ENCODE results near the gene ENC1. TPM values are rescaled to one million over a fixed set of nuclear protein-coding genes. Genes with fewer than 3 reads are reported as not detected.

Gene ENC1
- total and polyA plus RNA-seq, 8 donors, result 34.6 to 265 (median 169) TPM

DNA sequence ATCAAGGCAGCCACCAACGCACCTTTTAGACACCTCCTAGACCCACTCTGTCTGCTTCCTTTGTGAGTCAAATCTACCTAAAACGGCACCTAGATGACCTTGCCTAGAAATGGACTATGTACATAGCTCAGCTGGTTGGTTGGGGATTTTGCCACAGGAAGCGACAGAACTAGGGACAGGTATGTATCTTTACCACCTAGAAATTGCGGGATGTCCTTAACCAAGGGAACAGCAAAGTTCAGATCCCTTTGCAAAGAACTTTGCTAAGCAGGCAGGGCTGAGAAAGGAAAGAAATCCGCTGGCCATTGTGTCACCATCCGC is 2.0 kb upstream of the ENC1 start:
- Histone ChIP-seq H3K9me3 (no peaks in the 10 kb centered on the region), H3K36me3 (no peaks in the 10 kb centered on the region), H3K4me3 (no peak overlapping the region), H3K4me1 (peaks cover 19 to 63% of the 10 kb centered on the region in 2 donors), H3K27ac (peak overlapping the region; percentile 97), H3K27me3 (no peaks in the 10 kb centered on the region)
- ATAC-seq, result no peak
- TF ChIP-seq, protein P1, sequence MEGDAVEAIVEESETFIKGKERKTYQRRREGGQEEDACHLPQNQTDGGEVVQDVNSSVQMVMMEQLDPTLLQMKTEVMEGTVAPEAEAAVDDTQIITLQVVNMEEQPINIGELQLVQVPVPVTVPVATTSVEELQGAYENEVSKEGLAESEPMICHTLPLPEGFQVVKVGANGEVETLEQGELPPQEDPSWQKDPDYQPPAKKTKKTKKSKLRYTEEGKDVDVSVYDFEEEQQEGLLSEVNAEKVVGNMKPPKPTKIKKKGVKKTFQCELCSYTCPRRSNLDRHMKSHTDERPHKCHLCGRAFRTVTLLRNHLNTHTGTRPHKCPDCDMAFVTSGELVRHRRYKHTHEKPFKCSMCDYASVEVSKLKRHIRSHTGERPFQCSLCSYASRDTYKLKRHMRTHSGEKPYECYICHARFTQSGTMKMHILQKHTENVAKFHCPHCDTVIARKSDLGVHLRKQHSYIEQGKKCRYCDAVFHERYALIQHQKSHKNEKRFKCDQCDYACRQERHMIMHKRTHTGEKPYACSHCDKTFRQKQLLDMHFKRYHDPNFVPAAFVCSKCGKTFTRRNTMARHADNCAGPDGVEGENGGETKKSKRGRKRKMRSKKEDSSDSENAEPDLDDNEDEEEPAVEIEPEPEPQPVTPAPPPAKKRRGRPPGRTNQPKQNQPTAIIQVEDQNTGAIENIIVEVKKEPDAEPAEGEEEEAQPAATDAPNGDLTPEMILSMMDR (IDR thresholded peaks at IDR 0.05), result no peak
- intact Hi-C loops (cut with DNase I), result no loop called here
- no peak for DNase-seq

DNA sequence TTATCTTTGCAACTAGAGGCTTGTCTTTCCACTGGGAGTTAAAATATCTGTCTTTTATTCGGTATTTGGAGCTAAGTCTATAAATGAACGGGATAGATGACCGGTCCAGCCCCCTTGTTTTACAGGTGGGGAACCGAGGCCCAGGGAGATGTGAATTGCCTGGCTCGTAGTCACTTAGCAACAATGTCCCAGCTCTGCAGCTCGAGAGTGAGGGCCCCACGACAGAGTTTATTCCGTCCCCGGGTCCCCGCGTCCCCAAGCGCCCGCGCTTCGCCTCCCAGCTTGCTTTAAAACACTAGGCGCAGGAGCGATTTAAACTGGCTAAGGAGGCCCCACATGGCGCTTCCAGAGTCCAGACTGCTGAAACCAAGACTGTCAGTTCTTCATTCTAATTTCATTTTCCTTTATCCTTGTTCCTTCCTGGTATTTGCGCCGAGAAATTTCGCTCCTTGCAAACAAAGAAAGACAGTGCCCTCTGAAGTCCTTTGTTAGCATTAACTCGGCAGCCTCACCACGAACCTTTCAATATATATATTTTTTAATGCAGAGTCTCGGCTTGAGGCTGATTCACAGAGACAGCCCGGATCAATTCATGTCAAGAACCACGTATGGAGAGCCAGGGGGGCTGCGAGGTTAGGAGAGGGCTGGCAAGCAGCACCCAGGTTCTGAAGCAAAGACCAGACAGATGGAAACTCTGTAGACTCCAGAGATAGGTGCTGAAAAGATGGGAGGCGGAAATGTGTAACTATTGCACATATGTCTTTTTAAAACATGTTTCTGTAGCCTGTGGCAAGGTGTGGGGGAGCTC is 1.4 kb upstream of the ENC1 start:
- H3K36me3 ChIP-seq, result no peaks in the 10 kb centered on the region
- H3K4me1 ChIP-seq, result peaks cover 19 to 69% of the 10 kb centered on the region in 2 donors
- TF ChIP-seq, protein P1 (IDR thresholded peaks at IDR 0.05), result peak; percentile 18 to 52
- DNase-seq, result peak in 3 of 4 donors; percentile 48 to 84 (median 75)
- peak overlapping the region; percentile 97 for H3K27ac ChIP-seq
- no peaks in the 10 kb centered on the region for H3K9me3 ChIP-seq
- H3K4me3 ChIP-seq, result peak overlapping the region; percentile 84 to 86
- H3K27me3 ChIP-seq, result no peaks in the 10 kb centered on the region
- intact Hi-C loops (cut with DNase I), result no loop called here
- ATAC-seq, result peak; percentile 34

DNA sequence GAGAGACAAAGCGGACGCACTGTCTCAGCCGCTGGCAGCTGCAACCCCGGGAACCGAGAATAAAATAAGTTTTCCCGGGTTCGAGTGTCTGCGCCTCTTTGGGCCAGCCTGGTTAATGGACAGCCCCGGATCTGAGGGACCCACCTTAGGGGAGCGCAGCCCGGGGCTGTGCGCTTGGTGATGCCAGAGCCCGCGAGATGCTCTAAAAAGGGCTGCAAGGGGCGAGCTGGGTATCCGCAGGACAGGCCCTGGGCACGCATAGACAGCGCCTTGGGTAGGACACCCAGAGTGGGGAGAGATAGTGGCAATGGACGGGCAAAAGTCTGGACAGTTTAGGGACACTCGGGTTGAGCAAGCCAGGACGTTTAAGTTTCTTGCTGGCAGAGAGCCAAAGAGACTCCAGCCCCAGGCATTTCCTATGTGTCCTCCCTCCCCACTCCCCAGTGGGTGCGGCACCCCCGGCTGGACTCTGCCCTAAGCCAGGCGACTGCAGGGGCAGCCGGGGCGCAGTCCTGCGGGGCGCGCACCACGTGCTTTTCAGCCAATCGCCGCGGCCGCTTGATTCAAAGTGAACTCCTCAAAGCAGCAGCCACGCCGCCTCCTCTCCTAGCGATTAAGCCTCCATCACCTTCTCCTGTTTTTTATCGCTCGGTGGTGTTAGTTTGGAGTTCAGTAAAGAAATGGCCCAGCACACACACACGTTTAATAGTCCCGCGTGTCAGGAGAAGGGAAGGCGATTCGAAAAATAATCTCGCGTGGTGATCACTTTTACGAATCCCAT is 616 bp upstream of the ENC1 start:
- intact Hi-C loops (cut with DNase I), result no loop called here
- TF ChIP-seq, protein P1 (IDR thresholded peaks at IDR 0.05), result no peak
- no peaks in the 10 kb centered on the region for H3K9me3 ChIP-seq

DNA sequence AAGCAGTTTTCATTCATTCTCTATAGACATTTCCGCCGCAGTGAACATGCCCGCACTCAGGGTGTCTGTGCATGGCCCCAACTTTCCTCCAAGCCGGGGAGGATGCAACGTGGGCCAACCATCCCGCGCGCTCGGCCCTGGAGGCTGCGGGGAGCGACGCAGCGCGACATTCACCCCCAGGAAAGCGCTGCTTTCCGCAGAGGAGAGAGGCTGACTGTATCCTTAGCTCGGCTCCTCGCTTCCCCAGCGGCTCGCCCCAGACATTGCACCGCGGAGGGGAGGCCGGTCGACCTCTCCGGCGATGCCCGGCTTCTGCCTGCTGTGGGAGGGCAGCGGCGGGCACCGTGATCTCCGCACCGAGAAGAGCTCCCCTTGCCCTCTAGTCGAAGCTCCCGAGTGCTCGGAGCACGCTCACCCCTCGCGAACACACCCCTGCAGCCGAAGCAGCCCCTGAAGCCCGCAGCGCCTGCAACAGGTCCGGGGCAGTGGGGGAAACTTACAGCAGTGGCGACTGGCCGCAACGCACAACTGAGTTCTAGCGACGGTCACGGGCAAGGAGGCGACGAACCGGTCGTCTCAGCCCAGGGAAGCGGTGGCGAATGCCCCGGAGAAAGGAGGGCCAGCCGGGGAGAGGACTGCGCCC is 600 bp downstream of the ENC1 start:
- TF ChIP-seq, protein P1 (IDR thresholded peaks at IDR 0.05), result no peak
- DNase-seq (peak in 1 of 4 donors; percentile 87), ATAC-seq (peak; percentile 15)
- H3K27ac ChIP-seq, result peak overlapping the region; percentile 97
- intact Hi-C loops (cut with DNase I), result loop anchor here in 1 of 2 donors (10.0 kb wide), 1 partner anchor 75 kb away; no protein-coding TSS in a partner anchor
- H3K4me3 ChIP-seq, result peak overlapping the region; percentile 84 to 86
- peaks cover 21 to 75% of the 10 kb centered on the region in 2 donors for H3K4me1 ChIP-seq
- peaks cover 2 to 13% of the 10 kb centered on the region in 2 donors for H3K36me3 ChIP-seq
- no peaks in the 10 kb centered on the region for H3K27me3 ChIP-seq
- H3K9me3 ChIP-seq, result no peaks in the 10 kb centered on the region

More for the DNA sequence above, 616 bp upstream of the ENC1 start:
- Histone ChIP-seq H3K4me3 (peak overlapping the region; percentile 84 to 86), H3K27ac (peak overlapping the region; percentile 97), H3K36me3 (peaks cover 0 to 1% of the 10 kb centered on the region in 2 donors), H3K4me1 (peaks cover 19 to 76% of the 10 kb centered on the region in 2 donors), H3K27me3 (no peaks in the 10 kb centered on the region)
- DNase-seq (peak; percentile 78 to 96 (median 84)), ATAC-seq (peak; percentile 64)

All from left lung (tissue), 10 donors.